ENCODE results near the gene DCC.

DCC gene

GRCh38 chr18:52903857-52904256 lies 563.9 kb downstream of the DCC start:
- no peak for DNase-seq (ENCODE audit: low spot score)

- DNase-seq (ENCODE audit: low spot score) = no peak
Measured at GRCh38 chr18:52907543-52908308, 567.7 kb downstream of the DCC start.

GRCh38 chr18:52914148-52914547 lies 574.2 kb downstream of the DCC start:
- DNase-seq (ENCODE audit: low spot score) = no peak

GRCh38 chr18:52920665-52921064 lies 580.7 kb downstream of the DCC start:
- DNase-seq (ENCODE audit: low spot score) = no peak

GRCh38 chr18:52933356-52933755 lies 593.4 kb downstream of the DCC start:
- no peak for DNase-seq (ENCODE audit: low spot score)

GRCh38 chr18:52936931-52937330 lies 596.9 kb downstream of the DCC start:
- no peak for DNase-seq (ENCODE audit: low spot score)

- no peak for DNase-seq (ENCODE audit: low spot score)
Measured at GRCh38 chr18:52937840-52938239, 597.8 kb downstream of the DCC start.

- no peak for DNase-seq (ENCODE audit: low spot score)
Measured at GRCh38 chr18:52945552-52945951, 605.6 kb downstream of the DCC start.

GRCh38 chr18:52948868-52949444 lies 609.0 kb downstream of the DCC start:
- no peak for DNase-seq (ENCODE audit: low spot score)

- no peak for DNase-seq (ENCODE audit: low spot score)
Measured at GRCh38 chr18:52950155-52950554, 610.2 kb downstream of the DCC start.

- no peak for DNase-seq (ENCODE audit: low spot score)
Measured at GRCh38 chr18:52953387-52953786, 613.4 kb downstream of the DCC start.

GRCh38 chr18:52963481-52963880 lies 623.5 kb downstream of the DCC start:
- no peak for DNase-seq (ENCODE audit: low spot score)

- no peak for DNase-seq (ENCODE audit: low spot score)
Measured at GRCh38 chr18:52970686-52971085, 630.7 kb downstream of the DCC start.

- DNase-seq (ENCODE audit: low spot score) = no peak
Measured at GRCh38 chr18:52971097-52971496, 631.1 kb downstream of the DCC start.

GRCh38 chr18:52979892-52980291 lies 639.9 kb downstream of the DCC start:
- no peak for DNase-seq (ENCODE audit: low spot score)

- DNase-seq (ENCODE audit: low spot score) = no peak
Measured at GRCh38 chr18:52991246-52991645, 651.2 kb downstream of the DCC start.

GRCh38 chr18:52992041-52992440 lies 652.0 kb downstream of the DCC start:
- DNase-seq (ENCODE audit: low spot score) = no peak

GRCh38 chr18:52995875-52996274 lies 655.9 kb downstream of the DCC start:
- no peak for DNase-seq (ENCODE audit: low spot score)

GRCh38 chr18:52999633-53000032 lies 659.6 kb downstream of the DCC start:
- no peak for DNase-seq (ENCODE audit: low spot score)

- DNase-seq (ENCODE audit: low spot score) = no peak
Measured at GRCh38 chr18:53004798-53005197, 664.8 kb downstream of the DCC start.

GRCh38 chr18:53018791-53019190 lies 678.8 kb downstream of the DCC start:
- DNase-seq (ENCODE audit: low spot score) = no peak

GRCh38 chr18:53025247-53025646 lies 685.2 kb downstream of the DCC start:
- DNase-seq (ENCODE audit: low spot score) = no peak

GRCh38 chr18:53028565-53028964 lies 688.6 kb downstream of the DCC start:
- no peak for DNase-seq (ENCODE audit: low spot score)

- no peak for DNase-seq (ENCODE audit: low spot score)
Measured at GRCh38 chr18:53033128-53033527, 693.1 kb downstream of the DCC start.

Measured in CD4-positive, alpha-beta T cell treated with Interleukin-6 at 100 ng/mL for 8 hours (primary cell).